Stimulated activated naive B cell treated with anti-CD40 and anti-IgM and Interleukin-4, amounts not matched to agents 10 μg/mL and 1 μg/mL and 100 μg/mL, for 72 hours (primary cell): ENCODE data around the gene MED27.

ENCODE experiments used
- ATAC-seq, 2 donors: fragments of 150-1000 bp; cut with Tn5 transposase; replicated peaks; 2 replicates each; pipeline ENCODE4 v1.10.0; 2021; ENCODE audit warnings: moderate library complexity in 1 of 2
- DNase-seq: peaks from one replicate; pipeline ENCODE4 v3.0.0; 2021
- H3K27ac Mint-ChIP-seq: one replicate; pipeline ENCODE4 v1.8.0; 2022; ENCODE audit warnings: mild to moderate bottlenecking, mixed read lengths
- H3K27me3 Mint-ChIP-seq, 2 donors: one replicate each; pipeline ENCODE4 v1.8.0; 2022; ENCODE audit warnings: mixed read lengths in 2 of 2
- H3K36me3 Mint-ChIP-seq, 2 donors: one replicate each; pipeline ENCODE4 v1.8.0; 2022; ENCODE audit warnings: mixed read lengths in 2 of 2, mild to moderate bottlenecking in 1 of 2
- H3K4me1 Mint-ChIP-seq, 2 donors: one replicate each; pipeline ENCODE4 v1.8.0; 2022; ENCODE audit warnings: mixed read lengths in 2 of 2, mild to moderate bottlenecking in 1 of 2
- H3K4me3 Mint-ChIP-seq, 2 donors: one replicate each; pipeline ENCODE4 v1.8.0; 2022; ENCODE audit warnings: mild to moderate bottlenecking in 2 of 2, mixed read lengths in 2 of 2, moderate library complexity in 1 of 2
- H3K9me3 Mint-ChIP-seq, 2 donors: one replicate each; pipeline ENCODE4 v1.8.0; 2022; ENCODE audit warnings: mixed read lengths in 2 of 2, mild to moderate bottlenecking in 1 of 2

MED27 gene

GRCh38 chr9:132079391-132080091 is at the start of gene MED27:
MED27 (minus strand) TSS chr9:132079867; CDS start chr9:132079844, 23 bp downstream.
- H3K4me1 Mint-ChIP-seq = peaks cover 19 to 40% of the 10 kb centered on the region in 2 donors
- peak within 1 kb of the TSS; percentile 91 to 98 for H3K4me3 Mint-ChIP-seq
- DNase-seq (peak; percentile 90), ATAC-seq (peak; percentile 99)
- H3K9me3 Mint-ChIP-seq = no peaks in the 10 kb centered on the region
- H3K27me3 Mint-ChIP-seq = peaks cover 7 to 8% of the 10 kb centered on the region in 2 donors
- H3K27ac Mint-ChIP-seq = peak within 1 kb of the TSS; percentile 96
- peaks cover 7 to 27% of the 10 kb centered on the region in 2 donors for H3K36me3 Mint-ChIP-seq

- H3K4me3 Mint-ChIP-seq = no peak overlapping the region
- H3K27me3 Mint-ChIP-seq = peaks cover 76 to 84% of the 10 kb centered on the region in 2 donors
- H3K36me3 Mint-ChIP-seq = no peaks in the 10 kb centered on the region
These were observed 48.3 kb upstream of the MED27 start for GRCh38 chr9:132127888-132128534.

GRCh38 chr9:132126680-132127236 is 47.1 kb upstream of the MED27 start:
- Mint-ChIP-seq H3K27ac (no peak overlapping the region), H3K27me3 (peaks cover 73 to 82% of the 10 kb centered on the region in 2 donors), H3K9me3 (no peaks in the 10 kb centered on the region), H3K36me3 (no peaks in the 10 kb centered on the region), H3K4me3 (no peak overlapping the region), H3K4me1 (peaks cover 8 to 9% of the 10 kb centered on the region in 2 donors)
- ATAC-seq (no peak), DNase-seq (no peak)

More at GRCh38 chr9:132127888-132128534, 48.3 kb upstream of the MED27 start:
- no peaks in the 10 kb centered on the region for H3K9me3 Mint-ChIP-seq
- peaks cover 8 to 9% of the 10 kb centered on the region in 2 donors for H3K4me1 Mint-ChIP-seq
- DNase-seq (no peak), ATAC-seq (no peak)
- H3K27ac Mint-ChIP-seq = no peak overlapping the region

- H3K36me3 Mint-ChIP-seq = no peaks in the 10 kb centered on the region
- H3K9me3 Mint-ChIP-seq = no peaks in the 10 kb centered on the region
- no peak for DNase-seq
- ATAC-seq = no peak
- peaks cover 8 to 9% of the 10 kb centered on the region in 2 donors for H3K4me1 Mint-ChIP-seq
- peaks cover 70 to 85% of the 10 kb centered on the region in 2 donors for H3K27me3 Mint-ChIP-seq
- peak overlapping the region; percentile 8 to 55 for H3K4me3 Mint-ChIP-seq
- no peak overlapping the region for H3K27ac Mint-ChIP-seq
These were observed 46.4 kb upstream of the MED27 start for GRCh38 chr9:132125944-132126679.

- Mint-ChIP-seq H3K4me3 (no peak overlapping the region), H3K27ac (no peak overlapping the region), H3K4me1 (peaks cover 8 to 9% of the 10 kb centered on the region in 2 donors), H3K27me3 (peaks cover 68 to 87% of the 10 kb centered on the region in 2 donors), H3K9me3 (no peaks in the 10 kb centered on the region), H3K36me3 (no peaks in the 10 kb centered on the region)
- ATAC-seq (no peak), DNase-seq (no peak)
These were observed 45.7 kb upstream of the MED27 start for GRCh38 chr9:132125361-132125760.

DNA sequence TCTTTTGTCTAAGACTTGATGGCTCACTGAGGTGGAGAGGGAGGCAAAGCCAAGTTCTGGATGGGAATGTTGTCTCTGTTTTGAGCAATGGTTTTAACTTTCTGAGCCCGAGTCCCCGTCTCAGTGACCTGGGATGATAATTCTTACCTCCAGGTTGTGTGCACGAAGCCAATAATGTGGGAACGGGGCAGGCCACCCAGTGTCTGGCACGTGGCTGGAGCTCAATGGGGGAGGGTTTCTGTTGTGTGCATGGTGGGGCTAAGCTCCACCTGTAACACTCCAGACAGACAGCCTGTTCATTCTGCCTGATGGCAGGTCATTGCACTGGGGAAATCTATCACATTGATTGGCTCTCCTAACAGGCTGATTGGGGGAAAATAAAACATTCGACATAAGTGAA is 45.1 kb upstream of the MED27 start:
- no peak for ATAC-seq
- Mint-ChIP-seq H3K4me1 (peaks cover 8 to 9% of the 10 kb centered on the region in 2 donors), H3K9me3 (no peaks in the 10 kb centered on the region), H3K4me3 (no peak overlapping the region), H3K36me3 (no peaks in the 10 kb centered on the region), H3K27ac (no peak overlapping the region), H3K27me3 (peaks cover 65 to 84% of the 10 kb centered on the region in 2 donors)
- DNase-seq = no peak

GRCh38 chr9:132121021-132121420 is 41.4 kb upstream of the MED27 start:
- H3K27me3 Mint-ChIP-seq = peaks cover 57 to 84% of the 10 kb centered on the region in 2 donors
- no peak for ATAC-seq
- no peak overlapping the region for H3K27ac Mint-ChIP-seq
- no peaks in the 10 kb centered on the region for H3K36me3 Mint-ChIP-seq
- no peak overlapping the region for H3K4me3 Mint-ChIP-seq
- H3K4me1 Mint-ChIP-seq = peaks cover 2 to 4% of the 10 kb centered on the region in 2 donors
- H3K9me3 Mint-ChIP-seq = no peaks in the 10 kb centered on the region
- DNase-seq = no peak

DNA sequence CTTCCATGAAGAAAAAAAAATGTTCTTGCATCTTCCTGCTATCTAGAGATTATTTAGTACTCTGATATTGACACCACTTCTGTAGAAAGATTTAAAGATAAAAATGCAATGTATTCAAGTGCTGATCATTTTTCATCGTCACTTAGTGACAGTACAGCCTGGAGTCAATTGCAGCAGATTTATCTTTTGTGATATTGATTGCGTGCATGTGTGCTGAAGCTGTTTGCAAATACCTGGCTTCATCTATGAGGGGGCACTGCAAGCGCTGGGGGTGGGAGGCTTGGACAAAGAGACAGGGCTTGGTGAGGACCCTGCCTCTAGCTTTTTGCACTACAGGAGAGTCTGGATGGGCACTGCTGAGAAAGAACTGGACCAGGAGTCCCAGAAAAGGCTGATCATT is 38.0 kb upstream of the MED27 start:
- DNase-seq = no peak
- ATAC-seq = no peak
- peaks cover 0 to 4% of the 10 kb centered on the region in 2 donors for H3K9me3 Mint-ChIP-seq
- H3K27ac Mint-ChIP-seq = no peak overlapping the region
- H3K27me3 Mint-ChIP-seq = peaks cover 49 to 73% of the 10 kb centered on the region in 2 donors
- H3K36me3 Mint-ChIP-seq = no peaks in the 10 kb centered on the region
- H3K4me1 Mint-ChIP-seq = no peaks in the 10 kb centered on the region
- no peak overlapping the region for H3K4me3 Mint-ChIP-seq

DNA sequence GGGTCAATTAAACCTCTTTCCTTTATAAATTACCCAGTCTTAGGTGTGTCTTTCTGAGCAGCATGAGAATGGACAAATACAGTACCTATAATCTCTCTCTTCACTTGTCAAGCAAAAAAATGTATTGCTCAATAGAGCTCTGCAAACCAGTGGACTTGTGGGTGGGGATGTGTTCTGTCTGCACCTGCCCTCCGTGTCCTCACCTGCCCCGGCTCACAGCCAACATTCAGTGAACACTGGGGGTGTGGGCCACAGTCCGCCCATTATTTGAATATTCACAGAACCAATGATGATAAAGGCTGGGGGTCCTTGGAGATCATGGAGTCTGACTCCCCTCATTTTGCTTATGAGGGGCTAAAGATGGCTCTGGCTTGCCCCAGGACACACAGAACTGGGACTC is 36.9 kb upstream of the MED27 start:
- Mint-ChIP-seq H3K4me3 (no peak overlapping the region), H3K4me1 (no peaks in the 10 kb centered on the region), H3K27me3 (peaks cover 52 to 72% of the 10 kb centered on the region in 2 donors), H3K27ac (no peak overlapping the region), H3K36me3 (no peaks in the 10 kb centered on the region), H3K9me3 (peaks cover 0 to 4% of the 10 kb centered on the region in 2 donors)
- no peak for ATAC-seq
- no peak for DNase-seq

GRCh38 chr9:132114102-132114707 is 34.5 kb upstream of the MED27 start:
- peaks cover 51 to 77% of the 10 kb centered on the region in 2 donors for H3K27me3 Mint-ChIP-seq
- no peak overlapping the region for H3K4me3 Mint-ChIP-seq
- DNase-seq (no peak), ATAC-seq (no peak)
- no peaks in the 10 kb centered on the region for H3K36me3 Mint-ChIP-seq
- H3K9me3 Mint-ChIP-seq = peaks cover 3 to 4% of the 10 kb centered on the region in 2 donors
- H3K4me1 Mint-ChIP-seq = no peaks in the 10 kb centered on the region
- H3K27ac Mint-ChIP-seq = no peak overlapping the region

- ATAC-seq (no peak), DNase-seq (no peak)
- Mint-ChIP-seq H3K27ac (no peak overlapping the region), H3K36me3 (no peaks in the 10 kb centered on the region), H3K4me1 (peaks cover 0 to 2% of the 10 kb centered on the region in 2 donors), H3K4me3 (no peak overlapping the region), H3K9me3 (peaks cover 3% of the 10 kb centered on the region in 2 donors), H3K27me3 (peaks cover 37 to 72% of the 10 kb centered on the region in 2 donors)
These were observed 29.6 kb upstream of the MED27 start for GRCh38 chr9:132109291-132109690.

- ATAC-seq (no peak), DNase-seq (no peak)
- H3K4me1 Mint-ChIP-seq = peaks cover 0 to 2% of the 10 kb centered on the region in 2 donors
- peaks cover 0 to 3% of the 10 kb centered on the region in 2 donors for H3K9me3 Mint-ChIP-seq
- no peak overlapping the region for H3K4me3 Mint-ChIP-seq
- no peaks in the 10 kb centered on the region for H3K36me3 Mint-ChIP-seq
- peaks cover 35 to 70% of the 10 kb centered on the region in 2 donors for H3K27me3 Mint-ChIP-seq
- H3K27ac Mint-ChIP-seq = no peak overlapping the region
These were observed 29.1 kb upstream of the MED27 start for GRCh38 chr9:132108728-132109127.

GRCh38 chr9:132099741-132100407 is 20.2 kb upstream of the MED27 start:
- DNase-seq = no peak
- Mint-ChIP-seq H3K27me3 (peaks cover 50 to 61% of the 10 kb centered on the region in 2 donors), H3K9me3 (no peaks in the 10 kb centered on the region), H3K4me3 (no peak overlapping the region), H3K27ac (no peak overlapping the region), H3K4me1 (no peaks in the 10 kb centered on the region), H3K36me3 (peaks cover 0 to 2% of the 10 kb centered on the region in 2 donors)
- ATAC-seq = peak in 1 of 2 donors; percentile 22
